Large intestine (tissue), 3 donors: ENCODE data around the gene CATSPERD. TPM values are rescaled to one million over a fixed set of nuclear protein-coding genes. Genes with fewer than 3 reads are reported as not detected.
"Not testable (repeated sequence)": the region's sequence is repeated elsewhere in the genome, so short reads cannot be mapped to it uniquely, and the experiment has no call there.

Experiments used
- DNase-seq, 2 donors: peaks; one replicate each; pipeline versions ENCODE4 v3.0.0 to v3.0.0-alpha.2; 2013
- H3K27ac ChIP-seq: one replicate; pipeline ENCODE4 v1.5.1; 2013; ENCODE audit warnings: low read length
- H3K27me3 ChIP-seq: 2 replicates; pipeline ENCODE4 v1.6.1; 2013; ENCODE audit warnings: low read length; ENCODE audit not compliant: control insufficient read depth, insufficient read depth
- H3K36me3 ChIP-seq: 2 replicates; pipeline ENCODE4 v1.6.1; 2013; ENCODE audit warnings: low read length; ENCODE audit not compliant: control insufficient read depth, insufficient read depth
- H3K4me1 ChIP-seq: one replicate; pipeline ENCODE4 v1.6.1; 2013; ENCODE audit warnings: low read length; ENCODE audit not compliant: control insufficient read depth, insufficient read depth
- H3K4me3 ChIP-seq: one replicate; pipeline ENCODE4 v1.5.1; 2013; ENCODE audit warnings: low read length
- H3K9me3 ChIP-seq: one replicate; pipeline ENCODE4 v1.6.1; 2013; ENCODE audit warnings: mild to moderate bottlenecking, low read depth, low read length, moderate library complexity; ENCODE audit not compliant: control insufficient read depth
- WGBS: methylation state at CpG from one replicate; pipeline ENCODE4 v1.1.5; 2013; ENCODE audit warnings: low lambda C conversion rate; ENCODE audit not compliant: insufficient coverage; 5-methylcytosine and 5-hydroxymethylcytosine counted together
- polyA plus RNA-seq: library from polyadenylated mRNA; unstranded; fragments of 120-200 nt; gene quantifications from one replicate; pipeline ENCODE4 v1.2.1, GENCODE V29; 2013

The CATSPERD gene
- polyA plus RNA-seq, 1 donor = not detected

DNA sequence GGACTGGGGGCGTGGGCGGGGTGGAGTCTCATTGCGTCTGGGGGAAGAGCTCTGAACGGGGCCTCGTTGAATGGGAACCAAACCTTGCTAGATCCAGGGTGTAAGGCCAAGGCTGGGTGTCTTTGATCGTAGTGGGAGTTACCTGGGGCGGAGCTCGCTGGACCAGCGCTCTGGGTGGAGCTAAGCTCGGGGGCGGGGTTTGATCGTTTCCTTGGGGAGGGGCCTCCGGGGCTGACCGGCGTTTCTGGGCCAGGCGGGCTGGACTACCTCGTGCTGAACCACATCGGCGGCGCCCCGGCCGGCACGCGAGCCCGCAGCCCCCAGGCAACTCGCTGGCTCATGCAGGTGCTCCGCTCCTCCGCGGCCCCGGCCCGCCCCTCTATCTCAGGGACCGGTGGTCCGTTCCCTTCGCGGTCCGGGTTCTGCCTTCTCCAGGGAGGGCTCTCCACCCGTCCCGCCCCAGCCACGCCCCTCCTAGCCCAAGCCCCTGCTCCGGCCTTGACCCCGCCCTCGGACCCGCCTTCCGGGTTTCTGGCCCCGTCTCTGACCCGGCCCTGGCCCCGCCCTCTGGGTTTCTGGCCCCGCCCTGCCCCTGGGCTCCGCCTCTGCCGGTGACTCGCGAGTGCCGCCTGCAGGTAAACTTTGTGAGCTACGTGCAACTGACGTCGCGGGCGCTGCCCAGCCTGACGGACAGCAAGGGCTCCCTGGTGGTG is 33.6 kb upstream of the CATSPERD start:
- peak; percentile 94 to 95 for DNase-seq
- Histone ChIP-seq H3K4me3 (peak overlapping the region; percentile 35), H3K27ac (peak overlapping the region; percentile 77), H3K27me3 (no peaks in the 10 kb centered on the region), H3K9me3 (peaks cover 9% of the 10 kb centered on the region), H3K36me3 (peaks cover 4% of the 10 kb centered on the region), H3K4me1 (peaks cover 8% of the 10 kb centered on the region)
- no CpG with 5 or more reads among the region's 59 CpGs for WGBS

DNA sequence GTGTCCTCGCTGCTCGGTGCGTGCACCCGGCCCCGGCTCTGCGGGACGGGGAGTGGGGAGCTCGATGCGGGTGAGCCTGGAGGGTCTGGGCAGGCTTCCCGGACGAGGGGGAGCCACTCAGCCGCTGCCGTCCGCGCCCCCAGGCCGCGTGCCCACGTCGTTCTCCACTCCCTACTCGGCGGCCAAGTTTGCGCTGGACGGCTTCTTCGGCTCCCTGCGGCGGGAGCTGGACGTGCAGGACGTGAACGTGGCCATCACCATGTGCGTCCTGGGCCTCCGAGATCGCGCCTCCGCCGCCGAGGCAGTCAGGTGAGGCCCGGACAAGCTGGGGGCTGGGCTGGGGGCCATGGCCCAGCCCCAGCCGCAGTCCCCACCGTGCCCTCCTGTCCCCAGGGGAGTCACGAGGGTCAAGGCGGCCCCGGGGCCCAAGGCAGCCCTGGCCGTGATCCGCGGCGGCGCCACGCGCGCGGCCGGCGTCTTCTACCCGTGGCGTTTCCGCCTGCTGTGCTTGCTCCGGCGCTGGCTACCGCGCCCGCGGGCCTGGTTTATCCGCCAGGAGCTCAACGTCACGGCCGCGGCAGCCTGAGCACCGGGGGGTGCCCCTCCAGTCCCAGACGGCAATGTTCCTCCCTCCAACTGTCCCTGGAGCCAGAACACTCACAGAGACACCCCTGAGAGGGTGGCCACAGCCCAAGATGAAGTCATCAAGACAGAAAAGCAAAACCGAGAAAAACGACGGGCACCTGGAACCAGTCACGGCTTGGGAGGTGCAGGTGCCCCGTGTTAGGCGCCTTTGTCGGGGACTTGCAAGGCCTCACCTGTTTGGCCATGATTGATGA is 32.9 kb upstream of the CATSPERD start:
- Histone ChIP-seq H3K27me3 (no peaks in the 10 kb centered on the region), H3K4me3 (peak overlapping the region; percentile 35), H3K27ac (peak overlapping the region; percentile 77), H3K36me3 (peaks cover 11% of the 10 kb centered on the region), H3K4me1 (peaks cover 14% of the 10 kb centered on the region), H3K9me3 (peaks cover 9% of the 10 kb centered on the region)
- no peak for DNase-seq
- 90% methylated on average over 2 of the region's 76 CpGs for WGBS

DNA sequence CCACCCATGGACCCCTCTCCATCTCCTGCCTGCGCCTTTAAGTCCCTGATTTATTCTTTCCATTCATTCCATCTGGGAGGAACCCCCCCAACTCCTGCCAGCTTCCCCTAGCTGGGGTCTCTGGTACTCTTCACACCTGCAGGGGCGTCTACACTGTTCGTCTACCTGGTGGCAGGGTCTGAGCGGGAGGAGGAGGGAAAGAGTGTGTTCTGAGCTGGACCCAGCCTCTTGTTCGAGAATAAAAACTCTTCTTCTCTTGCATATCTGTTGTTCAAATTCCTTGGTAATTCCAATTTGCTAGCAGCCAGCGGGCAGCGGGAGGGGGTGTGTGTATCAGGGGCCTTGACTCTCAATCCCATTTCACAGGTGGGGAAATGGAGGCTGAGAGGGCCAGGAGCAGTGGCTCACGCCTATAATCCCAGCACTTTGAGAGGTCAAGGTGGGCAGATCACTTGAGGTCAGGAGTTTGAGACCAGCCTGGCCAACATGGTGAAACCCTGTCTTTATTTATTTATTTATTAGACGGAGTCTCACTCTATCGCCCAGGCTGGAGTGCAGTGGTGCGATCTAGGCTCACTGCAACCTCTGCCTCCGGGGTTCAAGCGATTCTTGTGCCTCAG is 32.1 kb upstream of the CATSPERD start:
- H3K9me3 ChIP-seq, H3K4me3 ChIP-seq, H3K27ac ChIP-seq, H3K27me3 ChIP-seq, DNase-seq: not testable (repeated sequence)
- Histone ChIP-seq H3K36me3 (peaks cover 19% of the 10 kb centered on the region), H3K4me1 (peaks cover 14% of the 10 kb centered on the region)
- 100% methylated on average over 2 of the region's 13 CpGs for WGBS

DNA sequence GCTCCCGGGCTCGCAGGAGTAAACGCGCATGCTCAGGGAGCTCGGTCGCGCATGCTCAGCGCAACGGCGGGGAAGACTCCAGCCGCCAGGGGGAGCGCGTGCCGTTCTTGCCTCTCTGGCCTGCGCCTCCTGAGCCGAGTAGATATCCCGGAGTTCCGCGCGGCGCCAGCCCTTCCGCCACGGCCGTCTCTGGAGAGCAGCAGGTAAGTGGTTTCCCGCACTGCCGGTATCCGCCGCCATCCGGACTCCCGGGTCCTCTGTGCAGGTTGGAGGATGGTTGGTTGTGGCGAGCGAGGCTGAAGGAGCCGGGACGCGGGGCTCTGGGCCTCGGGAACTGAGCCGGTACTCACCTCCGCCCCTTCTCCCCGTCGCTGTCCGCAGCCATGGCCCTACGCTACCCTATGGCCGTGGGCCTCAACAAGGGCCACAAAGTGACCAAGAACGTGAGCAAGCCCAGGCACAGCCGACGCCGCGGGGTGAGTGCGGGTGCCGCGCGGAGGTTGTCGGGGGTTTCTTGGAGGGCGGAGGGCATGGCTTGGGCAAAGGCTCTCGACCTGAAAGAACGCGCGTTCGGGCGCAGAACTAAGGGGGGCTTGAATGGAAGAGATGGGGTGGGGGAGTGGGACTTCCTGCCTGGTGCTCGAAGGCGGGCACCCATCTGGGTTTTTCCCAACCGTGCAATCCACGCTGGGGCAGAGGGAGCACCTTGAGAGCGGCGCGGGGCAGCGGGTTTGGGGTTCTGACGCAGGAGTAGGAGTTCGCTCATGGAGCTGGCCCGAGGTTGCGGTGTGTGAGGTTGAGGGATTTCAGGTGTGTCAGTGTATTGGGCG is 30.1 kb upstream of the CATSPERD start, which contains the start of gene RPL36:
Gene RPL36, plus strand, starts transcription at position 171 of the 830 bp plus-strand sequence. Its CDS starts 213 bp downstream, at position 384.
- Histone ChIP-seq H3K27me3 (no peaks in the 10 kb centered on the region), H3K27ac (peak within 1 kb of the TSS; percentile 87), H3K9me3 (peaks cover 9% of the 10 kb centered on the region), H3K36me3 (peaks cover 39% of the 10 kb centered on the region), H3K4me3 (peak within 1 kb of the TSS; percentile 97), H3K4me1 (peaks cover 14% of the 10 kb centered on the region)
- peak; percentile 97 to 99 for DNase-seq
- WGBS = no CpG with 5 or more reads among the region's 73 CpGs

- peak overlapping the region; percentile 97 for H3K4me3 ChIP-seq
- no peaks in the 10 kb centered on the region for H3K27me3 ChIP-seq
- peak overlapping the region; percentile 87 for H3K27ac ChIP-seq
- peaks cover 13% of the 10 kb centered on the region for H3K4me1 ChIP-seq
- DNase-seq = peak; percentile 53 to 72
- H3K36me3 ChIP-seq = peaks cover 48% of the 10 kb centered on the region
- WGBS = no CpG with 5 or more reads among the region's 54 CpGs
- peaks cover 9% of the 10 kb centered on the region for H3K9me3 ChIP-seq
Measured at GRCh38 chr19:5690955-5691821, 29.2 kb upstream of the CATSPERD start.

DNA sequence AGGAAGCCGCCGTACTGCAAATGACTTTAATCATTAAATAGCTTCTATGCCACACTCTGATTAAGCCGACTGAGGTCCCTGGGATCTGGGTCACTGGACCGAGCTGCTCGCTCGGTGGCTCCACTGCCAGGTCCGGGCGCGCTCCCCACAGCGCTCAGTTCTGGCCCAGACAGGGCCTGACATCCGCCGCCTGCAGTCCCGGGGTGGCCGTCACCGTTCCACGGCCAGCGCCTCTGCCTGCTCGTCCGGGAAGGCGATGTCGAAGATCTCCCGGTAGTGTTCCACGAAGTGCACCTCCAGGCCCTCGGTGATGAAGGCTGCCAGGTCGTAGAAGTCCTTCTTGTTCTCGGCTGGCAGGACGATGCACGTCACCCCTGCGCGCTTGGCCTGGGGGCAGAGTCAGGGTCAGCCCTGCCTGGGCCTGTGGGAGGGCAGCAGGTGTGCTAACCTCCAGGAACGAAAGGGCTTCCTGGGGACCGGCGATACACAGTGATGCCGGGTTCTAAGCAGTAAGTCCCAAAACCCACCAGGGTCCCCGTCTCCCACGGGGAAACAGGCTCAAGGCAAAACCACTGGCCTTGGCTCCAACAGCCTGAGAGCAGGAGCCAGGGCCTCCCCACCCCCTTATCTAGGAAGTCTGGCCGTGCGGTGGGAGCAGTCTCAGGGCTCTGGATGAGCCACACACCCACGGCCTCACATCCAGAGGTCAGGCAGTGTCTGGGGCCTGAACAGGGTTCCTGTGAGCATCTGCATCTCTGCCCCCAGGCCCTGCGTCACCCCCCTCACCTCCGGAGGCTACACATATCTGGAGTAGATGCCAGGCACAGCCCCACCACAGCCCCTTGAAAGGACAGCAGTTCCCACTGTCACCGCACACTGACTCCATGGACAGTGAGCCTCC is 28.4 kb upstream of the CATSPERD start:
- Histone ChIP-seq H3K4me3 (peak overlapping the region; percentile 97), H3K27ac (peak overlapping the region; percentile 87), H3K36me3 (peaks cover 56% of the 10 kb centered on the region), H3K27me3 (no peaks in the 10 kb centered on the region), H3K4me1 (peaks cover 9% of the 10 kb centered on the region), H3K9me3 (peaks cover 8% of the 10 kb centered on the region)
- WGBS = no CpG with 5 or more reads among the region's 42 CpGs
- DNase-seq = no peak

GRCh38 chr19:5692723-5693194 is 27.7 kb upstream of the CATSPERD start:
- H3K36me3 ChIP-seq = peaks cover 61% of the 10 kb centered on the region
- no CpG with 5 or more reads among the region's 7 CpGs for WGBS
- no peaks in the 10 kb centered on the region for H3K27me3 ChIP-seq
- H3K27ac ChIP-seq = no peak overlapping the region
- DNase-seq = no peak
- no peak overlapping the region for H3K4me3 ChIP-seq
- peaks cover 3% of the 10 kb centered on the region for H3K9me3 ChIP-seq
- H3K4me1 ChIP-seq = peaks cover 6% of the 10 kb centered on the region

- WGBS = no CpG with 5 or more reads among the region's 39 CpGs
- H3K9me3 ChIP-seq = no peaks in the 10 kb centered on the region
- no peak overlapping the region for H3K4me3 ChIP-seq
- no peaks in the 10 kb centered on the region for H3K27me3 ChIP-seq
- DNase-seq = no peak
- H3K4me1 ChIP-seq = peaks cover 6% of the 10 kb centered on the region
- H3K27ac ChIP-seq = no peak overlapping the region
- H3K36me3 ChIP-seq = peaks cover 67% of the 10 kb centered on the region
Measured at GRCh38 chr19:5693195-5694166, 27.0 kb upstream of the CATSPERD start.
